ENCODE measurements around the gene RHD. TPM values are rescaled to one million over a fixed set of nuclear protein-coding genes. Genes with fewer than 3 reads are reported as not detected.
"Not testable (repeated sequence)": the region's sequence is repeated elsewhere in the genome, so short reads cannot be mapped to it uniquely, and the experiment has no call there.

Gene RHD
- total RNA-seq, 4 donors from 2014 or later = not detected

- Histone ChIP-seq H3K36me3 (no peaks in the 10 kb centered on the region), H3K27ac (no peak overlapping the region), H3K27me3 (no peaks in the 10 kb centered on the region), H3K9me3 (no peaks in the 10 kb centered on the region), H3K4me3 (replicated peaks in 1 of 3) (no peak overlapping the region), H3K4me1 (peaks cover 0 to 21% of the 10 kb centered on the region in 2 donors)
- TF ChIP-seq, protein P1, sequence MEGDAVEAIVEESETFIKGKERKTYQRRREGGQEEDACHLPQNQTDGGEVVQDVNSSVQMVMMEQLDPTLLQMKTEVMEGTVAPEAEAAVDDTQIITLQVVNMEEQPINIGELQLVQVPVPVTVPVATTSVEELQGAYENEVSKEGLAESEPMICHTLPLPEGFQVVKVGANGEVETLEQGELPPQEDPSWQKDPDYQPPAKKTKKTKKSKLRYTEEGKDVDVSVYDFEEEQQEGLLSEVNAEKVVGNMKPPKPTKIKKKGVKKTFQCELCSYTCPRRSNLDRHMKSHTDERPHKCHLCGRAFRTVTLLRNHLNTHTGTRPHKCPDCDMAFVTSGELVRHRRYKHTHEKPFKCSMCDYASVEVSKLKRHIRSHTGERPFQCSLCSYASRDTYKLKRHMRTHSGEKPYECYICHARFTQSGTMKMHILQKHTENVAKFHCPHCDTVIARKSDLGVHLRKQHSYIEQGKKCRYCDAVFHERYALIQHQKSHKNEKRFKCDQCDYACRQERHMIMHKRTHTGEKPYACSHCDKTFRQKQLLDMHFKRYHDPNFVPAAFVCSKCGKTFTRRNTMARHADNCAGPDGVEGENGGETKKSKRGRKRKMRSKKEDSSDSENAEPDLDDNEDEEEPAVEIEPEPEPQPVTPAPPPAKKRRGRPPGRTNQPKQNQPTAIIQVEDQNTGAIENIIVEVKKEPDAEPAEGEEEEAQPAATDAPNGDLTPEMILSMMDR (IDR thresholded peaks at IDR 0.05) = no peak
- no peak for TF ChIP-seq POLR2A (IDR thresholded peaks at IDR 0.05)
- intact Hi-C loops (cut with DNase I) = loop anchor here (10.0 kb wide), 1 partner anchor 89 kb away; no protein-coding TSS in a partner anchor
- WGBS, 2 donors = 72 to 76% methylated on average over 18 of the region's 18 CpGs
- peak in 1 of 2 donors; percentile 9 for DNase-seq
Measured at GRCh38 chr1:25255706-25256577, 16.4 kb upstream of the RHD start.

GRCh38 chr1:25256578-25256965, 15.7 kb upstream of the RHD start:
- Histone ChIP-seq H3K4me3 (replicated peaks in 1 of 3) (no peak overlapping the region), H3K27ac (no peak overlapping the region), H3K36me3 (no peaks in the 10 kb centered on the region), H3K9me3 (no peaks in the 10 kb centered on the region), H3K4me1 (peaks cover 0 to 21% of the 10 kb centered on the region in 2 donors), H3K27me3 (no peaks in the 10 kb centered on the region)
- DNase-seq = no peak
- TF ChIP-seq, protein P1 (IDR thresholded peaks at IDR 0.05) = no peak
- no peak for TF ChIP-seq POLR2A (IDR thresholded peaks at IDR 0.05)
- intact Hi-C loops (cut with DNase I) = loop anchor here (10.0 kb wide), 1 partner anchor 88 kb away; no protein-coding TSS in a partner anchor
- WGBS, 2 donors = 69 to 82% methylated on average over 5 of the region's 5 CpGs

GRCh38 chr1:25257196-25257595, 15.1 kb upstream of the RHD start:
- H3K36me3 ChIP-seq = no peaks in the 10 kb centered on the region
- TF ChIP-seq POLR2A (IDR thresholded peaks at IDR 0.05) = no peak
- TF ChIP-seq, protein P1 (IDR thresholded peaks at IDR 0.05) = no peak
- H3K4me1 ChIP-seq = peaks cover 0 to 21% of the 10 kb centered on the region in 2 donors
- intact Hi-C loops (cut with DNase I) = loop anchor here (10.0 kb wide), 1 partner anchor 88 kb away; no protein-coding TSS in a partner anchor
- H3K9me3 ChIP-seq = no peaks in the 10 kb centered on the region
- WGBS, 2 donors = 72 to 83% methylated on average over 1 of the region's 1 CpG
- H3K27ac ChIP-seq = no peak overlapping the region
- no peak for DNase-seq
- no peak overlapping the region for H3K4me3 ChIP-seq (replicated peaks in 1 of 3)
- no peaks in the 10 kb centered on the region for H3K27me3 ChIP-seq

GRCh38 chr1:25259813-25260212, 12.5 kb upstream of the RHD start:
- DNase-seq; H3K9me3 ChIP-seq; H3K36me3 ChIP-seq; H3K27ac ChIP-seq; H3K4me3 ChIP-seq (replicated peaks in 1 of 3); H3K27me3 ChIP-seq: not testable (repeated sequence)
- 74 to 77% methylated on average over 7 of the region's 7 CpGs for WGBS, 2 donors
- H3K4me1 ChIP-seq = peaks cover 0 to 21% of the 10 kb centered on the region in 2 donors
- intact Hi-C loops (cut with DNase I) = loop anchor here (10.0 kb wide), 1 partner anchor 85 kb away; no protein-coding TSS in a partner anchor

DNA sequence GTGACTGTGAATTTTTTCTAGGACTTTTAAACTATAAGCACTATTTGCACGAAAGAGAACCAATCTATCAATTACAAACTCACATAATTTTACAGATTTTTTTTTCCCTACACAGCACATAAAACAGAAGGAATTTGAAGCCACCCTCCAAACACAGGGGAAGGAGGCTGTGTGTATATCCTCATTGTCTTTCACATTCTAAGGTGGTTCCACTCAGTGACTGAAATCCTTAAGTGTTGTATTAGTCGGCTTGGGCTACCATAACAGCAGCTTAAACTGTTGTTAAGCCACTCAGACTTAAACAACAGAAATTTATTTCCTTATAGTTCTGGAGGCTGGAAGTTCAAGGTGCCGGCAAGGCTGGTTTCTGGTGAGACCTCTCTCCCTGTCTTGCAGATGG, 12.0 kb upstream of the RHD start:
- WGBS, 2 donors = 75 to 76% methylated on average over 3 of the region's 3 CpGs
- H3K27ac ChIP-seq; intact Hi-C loops (cut with DNase I); DNase-seq; H3K9me3 ChIP-seq; H3K4me3 ChIP-seq (replicated peaks in 1 of 3); H3K27me3 ChIP-seq; H3K36me3 ChIP-seq: not testable (repeated sequence)
- H3K4me1 ChIP-seq = peaks cover 0 to 20% of the 10 kb centered on the region in 2 donors

Measured in thyroid gland (tissue), 4 donors.